H4 (cell line): ENCODE data around the gene SIN3A. TPM values are rescaled to one million over a fixed set of nuclear protein-coding genes. Genes with fewer than 3 reads are reported as not detected.
"Not testable (repeated sequence)": the region's sequence is repeated elsewhere in the genome, so short reads cannot be mapped to it uniquely, and the experiment has no call there.

Experiments
- DNase-seq: peaks from one replicate; pipeline ENCODE4 v3.0.0-alpha.2; 2015; ENCODE audit warnings: low spot score
- total RNA-seq: library from RNA; depleted of rRNA; stranded (reverse); fragments of >200 nt; shearing (Covaris generic); gene quantifications from 2 replicates; pipeline ENCODE4 v1.2.3, GENCODE V29; 2014; rRNA removed

SIN3A gene
- 23.9 and 24.4 TPM in 2 replicates for total RNA-seq

DNA sequence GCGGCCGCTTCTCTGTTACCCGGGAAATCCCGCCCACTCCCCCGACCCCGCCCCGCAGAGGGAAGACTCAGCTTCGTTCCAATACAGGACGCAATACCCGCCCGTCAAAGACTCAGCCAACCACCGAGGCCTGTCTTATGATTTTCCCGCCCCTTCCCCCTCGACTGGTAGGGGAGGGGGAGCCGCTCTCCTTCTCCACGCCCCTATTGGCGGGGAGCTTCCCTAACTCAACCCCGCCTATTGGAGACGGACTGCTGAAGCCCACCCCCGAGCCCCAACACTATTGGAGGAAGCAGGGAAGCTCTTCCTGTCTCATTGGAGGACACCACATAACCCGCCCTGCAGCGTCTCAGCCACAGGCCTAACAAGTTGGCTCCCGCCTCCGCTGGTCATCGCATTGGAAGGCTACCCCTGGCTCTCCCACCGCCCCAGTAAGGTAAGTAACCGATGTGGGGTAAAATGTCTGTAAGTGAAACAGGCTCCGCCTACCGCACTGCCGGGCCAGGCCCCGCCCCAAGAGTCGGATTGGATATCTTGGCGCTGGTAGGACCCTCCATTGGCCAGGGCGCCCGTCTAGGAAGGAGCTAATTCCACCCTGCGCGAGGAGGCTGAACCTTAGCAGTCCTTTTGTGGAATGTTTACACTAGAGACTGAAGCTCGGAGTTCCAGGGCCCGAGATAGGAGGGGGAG, at the start of gene SIN3A:
TSS of gene SIN3A (minus strand) at position 17 of the 690 bp plus-strand sequence. CDS start 21,315 bp downstream, outside the sequence.
- DNase-seq, result peak; percentile 100

DNA sequence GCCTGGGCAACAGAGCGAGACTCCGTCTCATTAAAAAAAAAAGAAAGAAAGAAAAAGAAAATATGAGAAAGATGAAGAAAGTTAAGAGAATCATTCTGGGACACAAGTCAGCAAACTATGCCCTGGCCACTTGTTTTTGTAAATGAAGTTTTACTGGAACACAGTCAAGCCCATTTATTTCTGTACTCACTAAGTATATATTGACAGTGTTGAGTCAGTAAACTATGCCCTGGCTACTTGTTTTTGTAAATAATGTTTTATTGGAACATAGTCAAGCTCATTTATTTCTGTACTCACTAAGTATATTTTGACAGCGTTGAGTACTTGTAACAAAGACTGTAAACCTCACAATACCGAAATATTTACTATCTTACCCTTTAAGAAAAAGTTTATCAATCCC, 42.2 kb upstream of the SIN3A start:
- DNase-seq, result no peak

DNA sequence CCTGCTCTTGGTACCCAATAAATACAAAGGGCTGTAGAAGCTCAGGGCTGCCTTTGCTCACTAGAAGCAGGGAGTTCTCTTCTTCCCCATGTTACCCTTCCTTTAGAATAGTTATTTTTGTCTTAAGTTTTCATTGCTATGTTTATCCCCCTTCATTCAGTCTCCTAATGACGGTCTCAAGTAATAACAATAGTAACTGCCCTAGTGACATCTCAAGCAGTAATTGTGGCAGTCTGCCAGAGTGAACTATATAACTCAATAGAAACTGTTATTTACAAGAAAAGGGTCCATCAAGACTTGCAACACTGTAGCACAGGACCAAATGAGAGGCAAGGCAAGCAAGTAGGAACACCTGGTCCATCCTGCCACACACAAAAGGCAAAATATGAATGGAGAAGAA, 32.5 kb upstream of the SIN3A start:
- DNase-seq, result no peak

- DNase-seq, result not testable (repeated sequence)
Observed at GRCh38 chr15:75483556-75483955, 32.1 kb upstream of the SIN3A start.

GRCh38 chr15:75483106-75483505, 31.6 kb upstream of the SIN3A start:
- DNase-seq, result no peak

DNA sequence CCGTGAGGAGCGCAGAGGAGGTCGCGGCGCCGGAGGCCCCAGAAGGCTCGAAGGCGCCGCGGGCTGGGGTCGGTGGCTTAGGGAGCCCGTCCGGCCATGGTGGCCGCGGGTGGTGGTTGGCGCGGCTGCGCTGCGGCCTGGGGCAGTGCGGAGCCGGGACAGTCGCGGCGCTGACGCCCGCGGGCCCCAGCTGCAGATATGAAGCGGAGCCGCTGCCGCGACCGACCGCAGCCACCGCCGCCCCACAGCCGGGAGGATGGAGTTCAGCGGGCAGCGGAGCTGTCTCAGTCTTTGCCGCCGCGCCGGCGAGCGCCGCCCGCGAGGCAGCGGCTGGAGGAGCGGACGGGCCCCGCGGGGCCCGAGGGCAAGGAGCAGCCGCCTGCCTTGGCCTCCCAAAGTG, 29.0 kb upstream of the SIN3A start:
- not testable (repeated sequence) for DNase-seq

DNA sequence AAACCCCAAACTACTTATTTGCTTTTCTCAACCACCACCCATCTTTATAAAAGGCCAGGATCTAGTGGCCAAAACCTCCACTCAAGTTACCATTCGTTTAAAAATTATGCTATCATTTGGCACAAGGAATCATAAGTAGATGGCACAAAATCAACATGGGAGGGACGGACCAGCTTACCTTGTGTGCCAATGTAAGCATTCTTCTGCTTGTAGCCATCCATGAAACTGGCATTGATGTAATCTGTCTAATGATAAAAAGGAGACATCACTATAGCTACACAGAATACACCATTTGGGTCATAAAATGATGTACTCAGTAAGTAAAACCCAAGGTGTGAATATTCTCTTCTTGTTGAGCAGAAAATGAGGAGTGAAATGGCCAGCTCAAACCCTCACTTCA, 28.2 kb upstream of the SIN3A start:
- no peak for DNase-seq

DNA sequence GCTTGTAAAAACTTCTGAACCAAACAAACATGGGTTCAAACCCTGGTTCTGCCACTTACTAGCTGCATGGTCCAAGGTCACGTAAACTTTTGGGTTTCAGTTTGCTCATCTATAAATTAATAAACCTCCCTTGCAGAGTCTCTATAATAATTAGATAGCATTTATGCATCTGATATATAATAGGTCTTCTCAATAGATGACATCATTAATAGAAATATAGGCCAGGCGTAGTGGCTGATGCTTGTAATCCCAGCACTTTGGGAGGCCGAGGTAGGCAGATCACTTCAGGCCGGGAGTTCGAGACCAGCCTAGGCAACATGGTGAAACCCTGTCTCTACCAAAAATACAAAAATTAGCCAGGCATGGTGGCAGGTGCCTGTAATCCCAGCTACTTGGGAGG, 25.6 kb upstream of the SIN3A start:
- DNase-seq, result not testable (repeated sequence)

GRCh38 chr15:75468913-75469598, 17.6 kb upstream of the SIN3A start:
- DNase-seq, result no peak

DNA sequence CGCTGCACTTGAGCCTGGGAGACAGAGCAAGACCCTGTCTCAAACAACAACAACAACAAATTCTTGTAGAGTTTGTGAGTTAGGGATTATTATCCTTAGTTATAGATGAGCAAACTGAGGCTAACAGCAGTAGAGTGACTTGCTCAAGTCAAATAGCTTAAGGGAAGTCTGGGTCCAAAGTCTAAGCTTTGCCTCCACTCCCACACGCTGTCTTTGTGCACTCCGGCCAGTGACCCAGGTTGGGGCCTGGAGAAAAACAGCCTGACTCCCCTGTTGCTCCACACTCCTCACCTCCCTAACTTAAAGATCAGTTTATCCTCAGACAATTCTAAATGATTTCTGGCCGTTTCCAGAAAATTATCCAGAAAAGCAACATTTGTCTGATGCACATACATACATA, 9.2 kb upstream of the SIN3A start:
- DNase-seq, result no peak

GRCh38 chr15:75459581-75459980, 8.1 kb upstream of the SIN3A start:
- no peak for DNase-seq

- no peak for DNase-seq
Observed at GRCh38 chr15:75456710-75457109, 5.2 kb upstream of the SIN3A start.

GRCh38 chr15:75455982-75456531, 4.6 kb upstream of the SIN3A start:
- DNase-seq, result peak; percentile 31

GRCh38 chr15:75455424-75455981, 4.0 kb upstream of the SIN3A start:
- DNase-seq, result peak; percentile 63

GRCh38 chr15:75454471-75455378, 3.2 kb upstream of the SIN3A start:
- DNase-seq, result peak; percentile 61

GRCh38 chr15:75453703-75454470, 2.4 kb upstream of the SIN3A start:
- peak; percentile 98 for DNase-seq

DNA sequence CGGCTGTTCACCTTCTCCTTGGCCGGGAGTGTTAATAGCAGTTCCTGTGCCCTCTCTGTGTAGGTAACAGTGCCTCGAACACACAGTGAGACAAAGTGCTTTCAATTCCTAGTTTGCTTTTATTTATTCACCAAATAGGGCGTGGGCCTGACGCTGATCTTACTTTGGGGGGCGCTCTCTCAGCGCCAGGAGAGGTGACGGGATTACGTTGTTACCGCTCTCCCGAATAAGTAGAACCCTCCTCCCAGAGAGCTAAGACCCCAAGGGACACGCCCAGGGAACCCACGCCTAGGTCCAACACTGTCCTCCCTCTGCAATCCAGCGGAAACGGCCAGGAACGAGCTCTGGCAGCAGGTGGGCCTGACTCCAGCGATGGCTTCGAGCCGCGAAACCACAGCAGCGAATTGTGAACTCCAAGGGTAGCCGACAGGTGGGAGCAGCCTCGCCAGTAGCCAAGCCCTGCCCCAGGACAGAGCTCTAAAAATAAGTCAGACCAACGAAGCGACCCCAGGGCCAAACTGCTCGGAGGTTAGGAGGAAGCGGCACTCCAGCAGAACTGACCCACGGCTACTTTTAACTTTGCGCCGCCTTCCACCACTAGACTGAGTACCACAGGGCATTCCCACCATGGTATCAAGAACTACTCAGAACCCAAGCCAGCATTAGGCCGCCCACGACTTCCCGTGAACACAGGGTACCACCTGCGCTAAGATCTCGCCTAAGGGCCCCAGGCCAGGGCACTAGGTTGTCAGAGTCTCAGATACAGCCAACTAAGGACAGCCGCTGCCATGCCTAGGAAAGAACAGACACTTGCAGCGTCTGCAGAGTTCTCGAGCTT, 1.6 kb upstream of the SIN3A start:
- peak; percentile 34 for DNase-seq

- DNase-seq, result peak; percentile 75
Observed at GRCh38 chr15:75452364-75452864, 924 bp upstream of the SIN3A start.

GRCh38 chr15:75451202-75451673, 252 bp downstream of the SIN3A start:
- no peak for DNase-seq
